IMR-90 (cell line): ENCODE data around the gene ANKHD1. TPM values are rescaled to one million over a fixed set of nuclear protein-coding genes. Genes with fewer than 3 reads are reported as not detected.

Experiments used
- ATAC-seq: fragments of 200-7000 bp; cut with Tn5 transposase; 2 replicates; pipeline ENCODE4 v1.9.1; 2020; ENCODE audit warnings: low read depth, mild to moderate bottlenecking, moderate library complexity
- BruUV-seq: library from RNA; stranded (reverse); fragments of 400-500 nt; replicated peaks from 2 replicates; lab custom pipeline; 2021; lab: Mats Ljungman, UMichigan
- CTCF ChIA-PET: fragments of 300-600 bp; formaldehyde crosslinking; extraction: SDS; loops from one replicate; lab custom pipeline; 2021; ENCODE audit warnings: antibody characterized with exemption; lab: Yijun Ruan, JAX
- POLR2A ChIA-PET: fragments of 300-600 bp; sonication (Branson Sonifier 250); formaldehyde crosslinking; loops from one replicate; lab custom pipeline; 2022; ENCODE audit warnings: antibody characterized with exemption; ENCODE audit not compliant: unreplicated experiment; lab: Charles Lee
- DNase-seq: peaks from one replicate; pipeline ENCODE4 v3.0.0; 2013
- H2AFZ ChIP-seq: replicated peaks from 2 replicates; pipeline ENCODE3; 2013; ENCODE audit warnings: low read length, mild to moderate bottlenecking; ENCODE audit not compliant: poor library complexity
- H2AK5ac ChIP-seq: 2 replicates; pipeline ENCODE4 v1.6.1; 2013; ENCODE audit warnings: low read depth, low read length, inconsistent platforms
- H2AK9ac ChIP-seq: replicated peaks from 2 replicates; pipeline ENCODE3; 2013; ENCODE audit warnings: mild to moderate bottlenecking, low read depth, low read length, moderate library complexity; ENCODE audit not compliant: poor library complexity
- H2BK120ac ChIP-seq: 2 replicates; pipeline ENCODE4 v1.6.1; 2013; ENCODE audit warnings: low read depth, low read length, inconsistent platforms
- H2BK15ac ChIP-seq: 3 replicates; pipeline ENCODE4 v1.6.1; 2013; ENCODE audit warnings: low read depth, low read length, inconsistent platforms
- H2BK20ac ChIP-seq: 2 replicates; pipeline ENCODE4 v1.6.1; 2013; ENCODE audit warnings: low read depth, mild to moderate bottlenecking, inconsistent platforms, low read length, moderate library complexity
- H2BK5ac ChIP-seq: 2 replicates; pipeline ENCODE4 v1.6.1; 2013; ENCODE audit warnings: mild to moderate bottlenecking, low read depth, low read length, inconsistent platforms; ENCODE audit not compliant: poor library complexity, severe bottlenecking
- H3K14ac ChIP-seq: replicated peaks from 2 replicates; pipeline ENCODE4 v1.6.1; 2013; ENCODE audit warnings: low read depth, low read length, inconsistent platforms
- H3K18ac ChIP-seq: 2 replicates; pipeline ENCODE4 v1.6.1; 2013; ENCODE audit warnings: low read depth, low read length, control low read depth
- H3K23ac ChIP-seq: 2 replicates; pipeline ENCODE4 v1.6.1; 2013; ENCODE audit warnings: low read depth, low read length, inconsistent platforms
- H3K27ac ChIP-seq: 2 replicates; pipeline ENCODE4 v1.5.1; 2013; ENCODE audit warnings: mild to moderate bottlenecking, control low read depth, low read length; ENCODE audit not compliant: insufficient read depth
- H3K27me3 ChIP-seq: 2 replicates; pipeline ENCODE4 v1.6.1; 2013; ENCODE audit warnings: low read length; ENCODE audit not compliant: control insufficient read depth, insufficient read depth
- H3K36me3 ChIP-seq: 2 replicates; pipeline ENCODE4 v1.6.1; 2013; ENCODE audit warnings: low read length, mixed read lengths; ENCODE audit not compliant: control insufficient read depth, insufficient read depth
- H3K4ac ChIP-seq: 2 replicates; pipeline ENCODE4 v1.6.1; 2013; ENCODE audit warnings: low read depth, low read length, inconsistent platforms
- H3K4me1 ChIP-seq: 2 replicates; pipeline ENCODE4 v1.6.1; 2013; ENCODE audit warnings: low read length, mixed read lengths; ENCODE audit not compliant: control insufficient read depth, insufficient read depth
- H3K4me2 ChIP-seq: 2 replicates; pipeline ENCODE4 v1.6.1; 2013; ENCODE audit warnings: low read depth, mild to moderate bottlenecking, control low read depth, low read length, moderate library complexity
- H3K4me3 ChIP-seq: 2 replicates; pipeline ENCODE4 v1.5.1; 2013; ENCODE audit warnings: low read depth, mild to moderate bottlenecking, control low read depth, low read length, moderate library complexity; ENCODE audit not compliant: insufficient read depth
- H3K56ac ChIP-seq: 2 replicates; pipeline ENCODE4 v1.6.1; 2013; ENCODE audit warnings: low read length, inconsistent platforms; ENCODE audit not compliant: insufficient read depth; ENCODE audit errors: extremely low read depth
- H3K79me1 ChIP-seq, 2 experiments: 2 replicates each; pipeline ENCODE4 v1.6.1; 2013; ENCODE audit warnings: low read length in 2 of 2, inconsistent platforms in 1 of 2, low read depth in 1 of 2
- H3K9ac ChIP-seq: 2 replicates; pipeline ENCODE4 v1.6.1; 2013; ENCODE audit warnings: low read depth, low read length, control low read depth
- H3K9me1 ChIP-seq: 2 replicates; pipeline ENCODE4 v1.6.1; 2013; ENCODE audit warnings: low read length, inconsistent platforms; ENCODE audit not compliant: insufficient read depth
- H3K9me3 ChIP-seq: 2 replicates; pipeline ENCODE4 v1.6.1; 2013; ENCODE audit warnings: low read length; ENCODE audit not compliant: control insufficient read depth, insufficient read depth
- H4K20me1 ChIP-seq: 2 replicates; pipeline ENCODE4 v1.6.1; 2013; ENCODE audit warnings: low read length, inconsistent platforms; ENCODE audit not compliant: insufficient read depth
- H4K5ac ChIP-seq: 2 replicates; pipeline ENCODE4 v1.6.1; 2013; ENCODE audit warnings: mild to moderate bottlenecking, low read depth, low read length, control low read depth
- H4K8ac ChIP-seq, 2 experiments: 2 replicates each; pipeline ENCODE4 v1.6.1; 2013; ENCODE audit warnings: low read depth in 2 of 2, low read length in 2 of 2, control low read depth in 1 of 2, inconsistent platforms in 1 of 2
- H4K91ac ChIP-seq: 2 replicates; pipeline ENCODE4 v1.6.1; 2013; ENCODE audit warnings: low read depth, low read length, inconsistent platforms; ENCODE audit not compliant: insufficient read depth
- CEBPB ChIP-seq: IDR thresholded peaks from 2 replicates; pipeline ENCODE4 v1.6.1; 2012; ENCODE audit warnings: low read depth, low read length, improper control_type of control experiment
- CTCF ChIP-seq: conservative IDR thresholded peaks from 2 replicates; pipeline ENCODE4 v1.5.1; 2012; ENCODE audit warnings: mild to moderate bottlenecking, low read depth, low read length, improper control_type of control experiment
- ELK1 ChIP-seq: fragments of 150-350 bp; IDR thresholded peaks from 2 replicates; pipeline ENCODE4 v1.6.1; 2016; ENCODE audit warnings: low read depth, mild to moderate bottlenecking, low read length, moderate library complexity, borderline replicate concordance
- MAFK ChIP-seq: IDR thresholded peaks from 2 replicates; pipeline ENCODE4 v1.6.1; 2012; ENCODE audit warnings: low read depth, low read length, improper control_type of control experiment
- POLR2A ChIP-seq: IDR thresholded peaks from 2 replicates; pipeline ENCODE4 v1.6.1; 2012; ENCODE audit warnings: mild to moderate bottlenecking, low read depth, low read length
- RCOR1 ChIP-seq: IDR thresholded peaks from 2 replicates; pipeline ENCODE4 v1.6.1; 2012; ENCODE audit warnings: mild to moderate bottlenecking, low read length, improper control_type of control experiment; ENCODE audit not compliant: insufficient replicate concordance
- SMC3 ChIP-seq: fragments of 150-350 bp; IDR thresholded peaks from 2 replicates; pipeline ENCODE4 v1.6.1; 2016; ENCODE audit warnings: low read depth, mild to moderate bottlenecking, antibody characterized with exemption, low read length, moderate library complexity
- USF2 ChIP-seq: fragments of 150-350 bp; IDR thresholded peaks from 2 replicates; pipeline ENCODE4 v1.6.1; 2017; ENCODE audit warnings: mild to moderate bottlenecking, antibody characterized with exemption, low read length, low read depth
- WGBS, 2 experiments: methylation state at CpG; one replicate each; pipeline versions ENCODE4 v1.1.5 to v1.1.7; 2013; ENCODE audit warnings: missing lambda C conversion rate in 2 of 2; ENCODE audit not compliant: insufficient read length in 1 of 2; ENCODE audit errors: extremely low coverage in 2 of 2; 5-methylcytosine and 5-hydroxymethylcytosine counted together
- dilution Hi-C: fragments of 300-500 bp; cut with HindIII; formaldehyde crosslinking; loops from one replicate; pipeline ENCODE4 v1.14.3; 2018; ENCODE audit warnings: low sequenced_read_pairs; ENCODE audit not compliant: unreplicated experiment
- in situ Hi-C: fragments of 300-500 bp; cut with MboI; formaldehyde crosslinking; loops from 3 replicates; pipeline ENCODE4 v1.14.3; 2019; ENCODE audit warnings: low sequenced_read_pairs, inconsistent platforms, mixed read lengths
- intact Hi-C: fragments of 100-400 bp; cut with micrococcal nuclease; formaldehyde crosslinking; loops from 2 replicates; pipeline ENCODE4 v1.10.0; 2022
- polyA plus RNA-seq, 3 experiments: library from polyadenylated mRNA; depleted of rRNA; stranded (reverse); fragments of >200 nt; gene quantifications; 2 replicates each; pipeline ENCODE4 v1.2.3, GENCODE V29; 2012; ENCODE audit warnings: low replicate concordance in 1 of 3
- total RNA-seq: library from RNA; depleted of rRNA; stranded (reverse); fragments of >200 nt; gene quantifications from 2 replicates; pipeline ENCODE4 v1.2.3, GENCODE V29; 2012

ANKHD1 gene
- total and polyA plus RNA-seq, 2 of the 4 experiments (the other 2 are of a cell fraction) = 32.1 to 36.7 TPM

- Histone ChIP-seq H3K18ac (no peak overlapping the region), H2AK9ac (no peak overlapping the region), H3K9me1 (no peaks in the 10 kb centered on the region), H2AFZ (no peak overlapping the region), H4K20me1 (no peaks in the 10 kb centered on the region), H3K9me3 (no peaks in the 10 kb centered on the region), H3K27ac (no peak overlapping the region), H3K4me3 (no peak overlapping the region), H3K27me3 (no peaks in the 10 kb centered on the region), H2BK120ac (no peak overlapping the region), H3K4me1 (no peaks in the 10 kb centered on the region), H3K4me2 (no peak overlapping the region), H3K56ac (no peak overlapping the region), H2AK5ac (no peak overlapping the region), H3K23ac (no peak overlapping the region), H4K91ac (no peak overlapping the region), H3K4ac (no peak overlapping the region), H2BK15ac (no peak overlapping the region), H4K5ac (no peak overlapping the region), H3K9ac (no peak overlapping the region), H3K79me1 (no peaks in the 10 kb centered on the region), H2BK20ac (no peak overlapping the region), H4K8ac (no peak overlapping the region), H3K36me3 (no peaks in the 10 kb centered on the region), H3K14ac (no peak overlapping the region), H2BK5ac (no peak overlapping the region)
- DNase-seq = no peak
- in situ Hi-C loops = no loop called here
- POLR2A ChIA-PET = no interaction called here
- no peak for ATAC-seq
- WGBS, 2 experiments = no CpG with 5 or more reads among the region's 1 CpG
- intact Hi-C loops = no loop called here
- no TSS peak for BruUV-seq
- dilution Hi-C loops = no loop called here
- CTCF ChIA-PET = interaction anchor here (0.8 kb wide), 1 partner anchor 9 kb away, joined by 4 read pairs; no protein-coding TSS in a partner anchor
- TF ChIP-seq RCOR1 (no peak), POLR2A (no peak), SMC3 (no peak), MAFK (no peak), USF2 (no peak), CTCF (no peak), ELK1 (no peak), CEBPB (no peak)
Measured at GRCh38 chr5:140381972-140382371, 19.7 kb upstream of the ANKHD1 start.
